ENCODE measurements around the gene KCNJ10.

Gene KCNJ10

GRCh38 chr1:159983681-159984080 is 86.3 kb downstream of the KCNJ10 start:
- Histone ChIP-seq H3K36me3 (ENCODE audit: low read depth) (no peaks in the 10 kb centered on the region), H3K27me3 (ENCODE audit: insufficient read depth, poor library complexity, severe bottlenecking) (no peaks in the 10 kb centered on the region), H3K27ac (ENCODE audit: poor library complexity, severe bottlenecking) (no peak overlapping the region), H3K4me1 (ENCODE audit: insufficient read depth, poor library complexity, severe bottlenecking) (no peaks in the 10 kb centered on the region), H3K9me3 (ENCODE audit: severe bottlenecking) (no peaks in the 10 kb centered on the region), H3K4me3 (ENCODE audit: severe bottlenecking) (no peak overlapping the region)
- DNase-seq (ENCODE audit: low spot score) (no peak), ATAC-seq (ENCODE audit: low read depth) (no peak)
- TF ChIP-seq CTCF (IDR thresholded peaks at IDR 0.05; ENCODE audit: poor library complexity, severe bottlenecking) = no peak

- Histone ChIP-seq H3K4me3 (ENCODE audit: severe bottlenecking) (no peak overlapping the region), H3K27me3 (ENCODE audit: insufficient read depth, poor library complexity, severe bottlenecking) (no peaks in the 10 kb centered on the region), H3K27ac (ENCODE audit: poor library complexity, severe bottlenecking) (no peak overlapping the region), H3K4me1 (ENCODE audit: insufficient read depth, poor library complexity, severe bottlenecking) (no peaks in the 10 kb centered on the region), H3K9me3 (ENCODE audit: severe bottlenecking) (no peaks in the 10 kb centered on the region), H3K36me3 (ENCODE audit: low read depth) (no peaks in the 10 kb centered on the region)
- no peak for TF ChIP-seq CTCF (IDR thresholded peaks at IDR 0.05; ENCODE audit: poor library complexity, severe bottlenecking)
- no peak for DNase-seq (ENCODE audit: low spot score)
- ATAC-seq (ENCODE audit: low read depth) = no peak
Observed at GRCh38 chr1:159982280-159982679, 87.7 kb downstream of the KCNJ10 start.

GRCh38 chr1:159981351-159982055 is 88.5 kb downstream of the KCNJ10 start:
- no peak overlapping the region for H3K4me3 ChIP-seq (ENCODE audit: severe bottlenecking)
- ATAC-seq (ENCODE audit: low read depth) (no peak), DNase-seq (ENCODE audit: low spot score) (no peak)
- TF ChIP-seq CTCF (IDR thresholded peaks at IDR 0.05; ENCODE audit: poor library complexity, severe bottlenecking) = no peak
- no peak overlapping the region for H3K27ac ChIP-seq (ENCODE audit: poor library complexity, severe bottlenecking)
- H3K9me3 ChIP-seq (ENCODE audit: severe bottlenecking) = no peaks in the 10 kb centered on the region
- H3K27me3 ChIP-seq (ENCODE audit: insufficient read depth, poor library complexity, severe bottlenecking) = no peaks in the 10 kb centered on the region
- H3K4me1 ChIP-seq (ENCODE audit: insufficient read depth, poor library complexity, severe bottlenecking) = no peaks in the 10 kb centered on the region
- no peaks in the 10 kb centered on the region for H3K36me3 ChIP-seq (ENCODE audit: low read depth)

GRCh38 chr1:159980786-159981185 is 89.2 kb downstream of the KCNJ10 start:
- ATAC-seq (ENCODE audit: low read depth) (no peak), DNase-seq (ENCODE audit: low spot score) (no peak)
- no peak overlapping the region for H3K4me3 ChIP-seq (ENCODE audit: severe bottlenecking)
- no peaks in the 10 kb centered on the region for H3K4me1 ChIP-seq (ENCODE audit: insufficient read depth, poor library complexity, severe bottlenecking)
- H3K36me3 ChIP-seq (ENCODE audit: low read depth) = no peaks in the 10 kb centered on the region
- no peak for TF ChIP-seq CTCF (IDR thresholded peaks at IDR 0.05; ENCODE audit: poor library complexity, severe bottlenecking)
- no peak overlapping the region for H3K27ac ChIP-seq (ENCODE audit: poor library complexity, severe bottlenecking)
- H3K9me3 ChIP-seq (ENCODE audit: severe bottlenecking) = no peaks in the 10 kb centered on the region
- no peaks in the 10 kb centered on the region for H3K27me3 ChIP-seq (ENCODE audit: insufficient read depth, poor library complexity, severe bottlenecking)

GRCh38 chr1:159980076-159980475 is 89.9 kb downstream of the KCNJ10 start:
- Histone ChIP-seq H3K36me3 (ENCODE audit: low read depth) (no peaks in the 10 kb centered on the region), H3K27ac (ENCODE audit: poor library complexity, severe bottlenecking) (no peak overlapping the region), H3K27me3 (ENCODE audit: insufficient read depth, poor library complexity, severe bottlenecking) (no peaks in the 10 kb centered on the region), H3K4me1 (ENCODE audit: insufficient read depth, poor library complexity, severe bottlenecking) (no peaks in the 10 kb centered on the region), H3K4me3 (ENCODE audit: severe bottlenecking) (no peak overlapping the region), H3K9me3 (ENCODE audit: severe bottlenecking) (no peaks in the 10 kb centered on the region)
- DNase-seq (ENCODE audit: low spot score) (no peak), ATAC-seq (ENCODE audit: low read depth) (no peak)
- TF ChIP-seq CTCF (IDR thresholded peaks at IDR 0.05; ENCODE audit: poor library complexity, severe bottlenecking) = no peak

Data from RWPE2 (cell line).